Endothelial cell of umbilical vein (primary cell): ENCODE results near the gene USP6. TPM values are rescaled to one million over a fixed set of nuclear protein-coding genes. Genes with fewer than 3 reads are reported as not detected.
"Not testable (repeated sequence)": the region's sequence is repeated elsewhere in the genome, so short reads cannot be mapped to it uniquely, and the experiment has no call there.

ENCODE experiments used
- BruUV-seq: library from RNA; stranded (reverse); fragments of 400-500 nt; replicated peaks from 2 replicates; lab custom pipeline; 2021; lab: Mats Ljungman, UMichigan
- CTCF ChIA-PET: fragments of 300-600, 350-600 bp; sonication (Branson Sonifier 250); formaldehyde crosslinking; loops from one replicate; lab custom pipeline; 2021; ENCODE audit warnings: antibody characterized with exemption, inconsistent platforms; lab: Charles Lee
- POLR2A ChIA-PET: fragments of 300-600, 350-600 bp; sonication (Branson Sonifier 250); formaldehyde crosslinking; loops from one replicate; lab custom pipeline; 2021; ENCODE audit warnings: antibody characterized with exemption, inconsistent platforms; lab: Charles Lee
- DNase-seq: peaks from one replicate; pipeline ENCODE4 v3.0.0-alpha.2; 2011; ENCODE audit warnings: low read depth, low spot score
- FAIRE-seq: peaks from 2 replicates; lab custom pipeline; 2011; peaks lifted over from hg19 to GRCh38; lab: Jason Lieb, UNC
- H2AFZ ChIP-seq: 2 replicates; pipeline ENCODE4 v1.6.0; 2012; ENCODE audit warnings: low read depth, low read length, control low read depth, inconsistent platforms
- H3K27ac ChIP-seq: 2 replicates; pipeline ENCODE4 v1.5.1; 2011; ENCODE audit warnings: low read depth, mild to moderate bottlenecking, control low read depth, low read length, moderate library complexity; ENCODE audit not compliant: insufficient read depth
- H3K27me3 ChIP-seq, 2 experiments: 2 replicates each; pipeline versions ENCODE4 v1.6.0 to v1.6.1; 2011; ENCODE audit warnings: low read length in 2 of 2, mixed read lengths in 1 of 2; ENCODE audit not compliant: control insufficient read depth in 2 of 2, insufficient read depth in 2 of 2
- H3K36me3 ChIP-seq, 2 experiments: 2 replicates in 1 of 2; 3 replicates in 1 of 2; pipeline ENCODE4 v1.5.1; 2011; ENCODE audit warnings: low read length in 2 of 2, mild to moderate bottlenecking in 1 of 2, moderate library complexity in 1 of 2; ENCODE audit not compliant: control insufficient read depth in 2 of 2, insufficient read depth in 2 of 2; ENCODE audit errors: extremely low read depth in 1 of 2
- H3K4me1 ChIP-seq: 3 replicates; pipeline ENCODE4 v1.5.1; 2011; ENCODE audit warnings: mild to moderate bottlenecking, low read length; ENCODE audit not compliant: control insufficient read depth, insufficient read depth; ENCODE audit errors: extremely low read depth
- H3K4me2 ChIP-seq: 2 replicates; pipeline ENCODE4 v1.6.1; 2011; ENCODE audit warnings: low read length, control low read depth, mixed read lengths; ENCODE audit not compliant: insufficient read depth
- H3K4me3 ChIP-seq, 3 experiments: fragments of 200-600 bp in 1 of 3; sonication (generic), shearing (Covaris generic) in 1 of 3; replicated peaks in 1 of 3; 2 replicates each; pipeline ENCODE4 v1.5.1; 2011 to 2016; ENCODE audit warnings: control low read depth in 3 of 3, low read length in 3 of 3, mild to moderate bottlenecking in 2 of 3, inconsistent platforms in 1 of 3, low read depth in 1 of 3, moderate library complexity in 1 of 3; ENCODE audit not compliant: insufficient read depth in 1 of 3
- H3K79me2 ChIP-seq: 2 replicates; pipeline ENCODE4 v1.6.0; 2012; ENCODE audit warnings: low read length, inconsistent platforms; ENCODE audit not compliant: control insufficient read depth, insufficient read depth
- H3K9ac ChIP-seq: replicated peaks from 2 replicates; pipeline ENCODE3; 2011; ENCODE audit warnings: low read length, control low read depth; ENCODE audit not compliant: insufficient read depth; ENCODE audit errors: extremely low read depth
- H3K9me1 ChIP-seq: replicated peaks from 3 replicates; pipeline ENCODE4 v1.6.0; 2011; ENCODE audit warnings: mild to moderate bottlenecking, low read length; ENCODE audit not compliant: control insufficient read depth, insufficient read depth; ENCODE audit errors: extremely low read depth
- H3K9me3 ChIP-seq: replicated peaks from 2 replicates; pipeline ENCODE4 v1.5.1; 2012; ENCODE audit warnings: low read length, inconsistent platforms; ENCODE audit not compliant: control insufficient read depth, insufficient read depth
- H4K20me1 ChIP-seq: replicated peaks from 2 replicates; pipeline ENCODE3; 2011; ENCODE audit warnings: mild to moderate bottlenecking, low read length; ENCODE audit not compliant: control insufficient read depth, insufficient read depth; ENCODE audit errors: extremely low read depth
- EZH2 ChIP-seq: IDR thresholded peaks from 2 replicates; pipeline ENCODE4 v1.6.1; 2012; ENCODE audit warnings: borderline replicate concordance, low read depth, mild to moderate bottlenecking, moderate library complexity, low read length, inconsistent platforms; ENCODE audit not compliant: severe bottlenecking
- FOS ChIP-seq: IDR thresholded peaks from 2 replicates; pipeline ENCODE4 v1.6.1; 2011; ENCODE audit warnings: mild to moderate bottlenecking, low read length, moderate library complexity, borderline replicate concordance; ENCODE audit not compliant: insufficient read depth
- GATA2 ChIP-seq: IDR thresholded peaks from 2 replicates; pipeline ENCODE4 v1.7.0; 2011; ENCODE audit warnings: low read depth, mild to moderate bottlenecking, moderate library complexity, mixed read lengths, low read length; ENCODE audit not compliant: insufficient read length, insufficient read depth
- JUN ChIP-seq: IDR thresholded peaks from 2 replicates; pipeline ENCODE4 v1.6.1; 2011; ENCODE audit warnings: borderline replicate concordance, low read depth; ENCODE audit not compliant: insufficient read length, insufficient read depth
- MAX ChIP-seq: IDR thresholded peaks from 2 replicates; pipeline ENCODE4 v1.6.1; 2011; ENCODE audit not compliant: insufficient read depth, insufficient read length
- MYC ChIP-seq: IDR thresholded peaks from one replicate; pipeline ENCODE4 v1.6.1; 2011; ENCODE audit warnings: mild to moderate bottlenecking, low read depth, low read length
- POLR2A ChIP-seq: IDR thresholded peaks from 2 replicates; pipeline ENCODE4 v1.6.1; 2012; ENCODE audit warnings: low read depth, mild to moderate bottlenecking, control low read depth, low read length
- POLR2AphosphoS5 ChIP-seq: IDR thresholded peaks from 2 replicates; pipeline ENCODE4 v1.6.1; 2012; ENCODE audit warnings: low read depth, mild to moderate bottlenecking, control low read depth, low read length, moderate library complexity; ENCODE audit not compliant: insufficient read depth
- dilution Hi-C: fragments of 300-500 bp; cut with MboI; formaldehyde crosslinking; loops from one replicate; pipeline ENCODE4 v1.15.0; 2019; ENCODE audit warnings: low sequenced_read_pairs; ENCODE audit not compliant: extremely low pct_ligation_motif_present
- intact Hi-C: fragments of 100-400 bp; cut with micrococcal nuclease; formaldehyde crosslinking; loops from one replicate; pipeline ENCODE4 v1.10.0; 2022
- polyA plus RNA-seq, 4 experiments: library from polyadenylated mRNA; depleted of rRNA in 3 of 4; stranded (reverse) in 3 of 4; unstranded in 1 of 4; fragments of >200 nt; gene quantifications; 2 replicates each; pipeline versions ENCODE4 v1.2.1 to v1.2.3, GENCODE V29; 2011 to 2012; ENCODE audit warnings: missing spikeins in 1 of 4
- total RNA-seq: library from RNA; stranded (reverse); gene quantifications from 2 replicates; pipeline ENCODE4 v1.2.3, GENCODE V29; 2021
- TF ChIP-seq, protein P1 (sequence below), 2 donors: IDR thresholded peaks; 1 replicate in 1 of 2; 2 replicates in 1 of 2; pipeline ENCODE4 v1.5.1; 2011; ENCODE audit warnings: low read length in 2 of 2, mild to moderate bottlenecking in 2 of 2, moderate library complexity in 2 of 2, control low read depth in 1 of 2, inconsistent platforms in 1 of 2, low read depth in 1 of 2; ENCODE audit not compliant: insufficient read depth in 1 of 2; ENCODE audit errors: extremely low read depth in 1 of 2

USP6 gene
- total and polyA plus RNA-seq, 2 donors (not counting 3 experiments of a cell fraction or from before 2014, with no cell fraction given): under 0.01 to 0.15 TPM

GRCh38 chr17:5220074-5220473 lies 104.2 kb downstream of the USP6 start:
- H3K27ac ChIP-seq: no peak overlapping the region
- no peaks in the 10 kb centered on the region for H3K9me1 ChIP-seq
- H3K79me2 ChIP-seq: no peaks in the 10 kb centered on the region
- H3K4me2 ChIP-seq: no peak overlapping the region
- H3K4me1 ChIP-seq: no peaks in the 10 kb centered on the region
- ChIA-PET POLR2A (no interaction called here), CTCF (no interaction called here)
- no peaks in the 10 kb centered on the region for H4K20me1 ChIP-seq
- H3K36me3 ChIP-seq: no peaks in the 10 kb centered on the region
- BruUV-seq: no TSS peak
- dilution Hi-C loops: no loop called here
- intact Hi-C loops: no loop called here
- no peaks in the 10 kb centered on the region for H3K9me3 ChIP-seq
- no peak overlapping the region for H2AFZ ChIP-seq
- H3K9ac ChIP-seq: no peak overlapping the region
- FAIRE-seq (no peak), DNase-seq (no peak)
- TF ChIP-seq MAX: no peak
- TF ChIP-seq, protein P1, sequence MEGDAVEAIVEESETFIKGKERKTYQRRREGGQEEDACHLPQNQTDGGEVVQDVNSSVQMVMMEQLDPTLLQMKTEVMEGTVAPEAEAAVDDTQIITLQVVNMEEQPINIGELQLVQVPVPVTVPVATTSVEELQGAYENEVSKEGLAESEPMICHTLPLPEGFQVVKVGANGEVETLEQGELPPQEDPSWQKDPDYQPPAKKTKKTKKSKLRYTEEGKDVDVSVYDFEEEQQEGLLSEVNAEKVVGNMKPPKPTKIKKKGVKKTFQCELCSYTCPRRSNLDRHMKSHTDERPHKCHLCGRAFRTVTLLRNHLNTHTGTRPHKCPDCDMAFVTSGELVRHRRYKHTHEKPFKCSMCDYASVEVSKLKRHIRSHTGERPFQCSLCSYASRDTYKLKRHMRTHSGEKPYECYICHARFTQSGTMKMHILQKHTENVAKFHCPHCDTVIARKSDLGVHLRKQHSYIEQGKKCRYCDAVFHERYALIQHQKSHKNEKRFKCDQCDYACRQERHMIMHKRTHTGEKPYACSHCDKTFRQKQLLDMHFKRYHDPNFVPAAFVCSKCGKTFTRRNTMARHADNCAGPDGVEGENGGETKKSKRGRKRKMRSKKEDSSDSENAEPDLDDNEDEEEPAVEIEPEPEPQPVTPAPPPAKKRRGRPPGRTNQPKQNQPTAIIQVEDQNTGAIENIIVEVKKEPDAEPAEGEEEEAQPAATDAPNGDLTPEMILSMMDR (IDR thresholded peaks at IDR 0.05; ENCODE audit: extremely low read depth in 1 of 2, insufficient read depth in 1 of 2, low read depth in 1 of 2, low read length in 2 of 2): no peak
- TF ChIP-seq POLR2A: no peak
- no peak for TF ChIP-seq GATA2
- TF ChIP-seq FOS: no peak
- no peak for TF ChIP-seq MYC
- TF ChIP-seq EZH2: no peak
- no peak for TF ChIP-seq POLR2AphosphoS5
- no peak for TF ChIP-seq JUN
- no peak overlapping the region for H3K4me3 ChIP-seq
- no peaks in the 10 kb centered on the region for H3K27me3 ChIP-seq

DNA sequence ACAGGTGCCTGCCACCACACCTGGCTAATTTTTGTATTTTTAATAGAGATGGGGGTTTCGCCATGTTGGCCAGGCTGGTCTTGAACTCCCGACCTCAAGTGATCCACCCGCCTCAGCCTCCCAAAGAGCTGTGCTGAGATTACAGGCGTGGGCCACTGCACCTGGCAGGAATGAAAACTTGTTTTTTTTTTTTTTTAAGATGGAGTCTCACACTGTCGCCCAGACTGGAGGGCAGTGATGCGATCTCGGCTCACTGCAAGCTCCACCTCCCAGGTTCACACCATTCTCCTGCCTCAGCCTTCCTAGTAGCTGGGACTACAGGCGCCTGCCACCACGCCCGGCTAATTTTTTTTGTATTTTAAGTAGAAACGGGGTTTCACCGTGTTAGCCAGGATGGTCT lies 106.1 kb downstream of the USP6 start:
- H4K20me1 ChIP-seq, intact Hi-C loops, H3K27me3 ChIP-seq, DNase-seq, CTCF ChIA-PET, H3K79me2 ChIP-seq, H3K9me1 ChIP-seq, BruUV-seq, H3K27ac ChIP-seq, FAIRE-seq, H3K36me3 ChIP-seq, H3K4me1 ChIP-seq, H2AFZ ChIP-seq, H3K4me2 ChIP-seq, H3K4me3 ChIP-seq, POLR2A ChIA-PET, H3K9me3 ChIP-seq, dilution Hi-C loops, H3K9ac ChIP-seq: not testable (repeated sequence)
